Glutamatergic neuron (in vitro differentiated cells): ENCODE data around the gene SCN1B. TPM values are rescaled to one million over a fixed set of nuclear protein-coding genes. Genes with fewer than 3 reads are reported as not detected.
A peak's percentile ranks its signal among the peaks of the same experiment; 100 is the strongest.
"Not testable (repeated sequence)": the region's sequence is repeated elsewhere in the genome, so short reads cannot be mapped to it uniquely, and the experiment has no call there.

Source experiments
- DNase-seq: peaks from one replicate; pipeline ENCODE4 v3.0.0; 2022
- H3K27ac Mint-ChIP-seq: one replicate; pipeline ENCODE4 v1.8.0; 2020; ENCODE audit warnings: mild to moderate bottlenecking, mixed read lengths, inconsistent platforms; ENCODE audit not compliant: unreplicated experiment
- H3K27me3 Mint-ChIP-seq: one replicate; pipeline ENCODE4 v1.8.0; 2020; ENCODE audit warnings: mild to moderate bottlenecking, moderate library complexity, mixed read lengths, inconsistent platforms; ENCODE audit not compliant: unreplicated experiment
- H3K36me3 Mint-ChIP-seq: one replicate; pipeline ENCODE4 v1.8.0; 2020; ENCODE audit warnings: mild to moderate bottlenecking, mixed read lengths, inconsistent platforms; ENCODE audit not compliant: unreplicated experiment
- H3K4me1 Mint-ChIP-seq: one replicate; pipeline ENCODE4 v1.8.0; 2020; ENCODE audit warnings: mild to moderate bottlenecking, low read depth, mixed read lengths, inconsistent platforms; ENCODE audit not compliant: unreplicated experiment
- H3K4me3 Mint-ChIP-seq: one replicate; pipeline ENCODE4 v1.8.0; 2020; ENCODE audit warnings: mild to moderate bottlenecking, mixed read lengths, inconsistent platforms; ENCODE audit not compliant: unreplicated experiment
- H3K9me3 Mint-ChIP-seq: one replicate; pipeline ENCODE4 v1.8.0; 2020; ENCODE audit warnings: mild to moderate bottlenecking, moderate library complexity, mixed read lengths, inconsistent platforms; ENCODE audit not compliant: unreplicated experiment
- total RNA-seq: library from RNA; stranded (reverse); fragmentation: NEBNext Ultra II Directional; extraction: Animal tissue kit (Norgen Biotek cat#: 25700); gene quantifications from one replicate; pipeline ENCODE4 v1.2.1, GENCODE V29; 2021; ENCODE audit not compliant: unreplicated experiment
- TF ChIP-seq, protein P1 (sequence below): fragments of 200-600 bp; sonication (generic); IDR thresholded peaks from one replicate; pipeline ENCODE4 v1.5.0; 2021; ENCODE audit not compliant: partially characterized antibody, unreplicated experiment

SCN1B gene
- total RNA-seq, 1 donor from 2014 or later: 12.0 TPM

DNA sequence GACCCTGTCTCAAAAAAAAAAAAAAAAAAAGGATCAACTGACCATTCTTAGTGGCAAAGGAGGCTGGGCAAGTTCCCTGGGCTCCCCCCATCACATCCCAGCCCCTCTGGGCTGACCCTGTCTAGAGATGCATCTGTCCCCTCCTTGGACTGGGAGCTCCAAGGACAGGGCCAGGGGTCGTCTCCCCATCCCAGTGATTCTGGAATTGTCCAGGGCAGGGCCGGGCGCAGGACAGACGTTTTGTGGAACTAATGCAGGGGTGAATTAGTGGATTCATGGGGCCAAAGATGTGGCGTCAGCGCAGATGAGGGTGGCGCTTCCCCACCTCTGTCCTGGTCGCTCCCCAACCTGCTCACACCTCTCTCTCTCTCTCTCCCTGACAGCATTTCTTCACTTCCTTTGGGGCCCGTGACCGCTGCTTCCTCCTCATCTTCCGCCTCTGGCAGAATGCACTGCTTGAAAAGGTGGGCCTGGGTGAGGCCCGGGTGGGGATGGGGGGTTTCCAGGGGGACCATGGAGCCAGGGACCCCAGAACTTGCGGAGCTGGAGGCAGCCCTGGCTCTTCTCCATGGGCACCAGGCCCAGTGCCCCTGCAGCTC is 19.1 kb upstream of the SCN1B start:
- Mint-ChIP-seq H3K4me3 (no peak overlapping the region), H3K9me3 (peaks cover 6% of the 10 kb centered on the region), H3K4me1 (no peaks in the 10 kb centered on the region), H3K36me3 (no peaks in the 10 kb centered on the region), H3K27me3 (peaks cover 7% of the 10 kb centered on the region), H3K27ac (no peak overlapping the region)
- TF ChIP-seq, protein P1, sequence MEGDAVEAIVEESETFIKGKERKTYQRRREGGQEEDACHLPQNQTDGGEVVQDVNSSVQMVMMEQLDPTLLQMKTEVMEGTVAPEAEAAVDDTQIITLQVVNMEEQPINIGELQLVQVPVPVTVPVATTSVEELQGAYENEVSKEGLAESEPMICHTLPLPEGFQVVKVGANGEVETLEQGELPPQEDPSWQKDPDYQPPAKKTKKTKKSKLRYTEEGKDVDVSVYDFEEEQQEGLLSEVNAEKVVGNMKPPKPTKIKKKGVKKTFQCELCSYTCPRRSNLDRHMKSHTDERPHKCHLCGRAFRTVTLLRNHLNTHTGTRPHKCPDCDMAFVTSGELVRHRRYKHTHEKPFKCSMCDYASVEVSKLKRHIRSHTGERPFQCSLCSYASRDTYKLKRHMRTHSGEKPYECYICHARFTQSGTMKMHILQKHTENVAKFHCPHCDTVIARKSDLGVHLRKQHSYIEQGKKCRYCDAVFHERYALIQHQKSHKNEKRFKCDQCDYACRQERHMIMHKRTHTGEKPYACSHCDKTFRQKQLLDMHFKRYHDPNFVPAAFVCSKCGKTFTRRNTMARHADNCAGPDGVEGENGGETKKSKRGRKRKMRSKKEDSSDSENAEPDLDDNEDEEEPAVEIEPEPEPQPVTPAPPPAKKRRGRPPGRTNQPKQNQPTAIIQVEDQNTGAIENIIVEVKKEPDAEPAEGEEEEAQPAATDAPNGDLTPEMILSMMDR: no peak
- no peak for DNase-seq

DNA sequence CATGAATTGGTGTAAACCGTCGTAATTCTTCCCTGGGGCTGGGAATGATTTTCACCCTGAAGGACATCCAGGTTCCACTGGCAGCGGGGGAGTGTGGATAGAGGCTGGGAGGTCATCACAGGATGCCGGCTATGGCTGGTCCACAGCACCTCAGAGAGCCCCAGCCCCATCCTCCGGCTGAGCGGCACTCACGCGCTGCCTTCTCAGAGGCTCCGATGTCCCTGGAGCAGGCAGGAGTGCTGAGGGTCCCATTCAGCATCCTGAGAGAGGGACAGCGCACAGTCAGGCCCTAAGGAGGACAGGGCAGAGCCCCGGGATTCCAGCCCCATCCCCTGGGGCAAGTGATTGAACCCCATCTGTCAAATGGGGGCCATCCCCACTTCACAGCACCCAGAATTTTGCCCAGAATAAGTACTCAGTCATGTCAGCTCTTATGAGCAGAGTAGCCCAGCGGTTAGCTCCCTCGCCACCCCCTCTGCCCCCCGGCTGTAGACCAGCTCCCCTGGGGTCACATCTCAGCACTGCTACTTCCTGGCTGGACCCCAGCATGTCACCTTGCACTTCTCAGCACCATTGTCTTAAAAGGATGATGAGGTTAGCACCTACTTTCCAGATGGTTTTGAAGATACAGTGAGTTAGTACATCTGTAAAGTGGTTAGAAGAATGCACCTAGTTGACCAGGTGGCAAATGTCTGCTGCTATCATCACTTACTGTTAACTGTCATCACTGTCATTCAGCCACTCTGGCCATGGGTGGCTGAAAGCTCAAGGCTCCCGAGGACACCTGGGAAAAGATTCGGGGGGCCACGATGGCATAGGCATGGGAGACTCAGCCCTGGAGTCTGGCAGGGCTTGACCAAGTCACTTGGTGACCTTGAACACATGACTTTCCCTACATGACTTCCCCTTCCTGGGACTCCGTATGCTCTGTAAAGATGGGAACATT is 18.3 kb upstream of the SCN1B start:
- TF ChIP-seq, protein P1: no peak
- H3K27me3 Mint-ChIP-seq: peaks cover 7% of the 10 kb centered on the region
- no peaks in the 10 kb centered on the region for H3K4me1 Mint-ChIP-seq
- no peak for DNase-seq
- H3K9me3 Mint-ChIP-seq: peaks cover 5% of the 10 kb centered on the region
- no peaks in the 10 kb centered on the region for H3K36me3 Mint-ChIP-seq
- H3K4me3 Mint-ChIP-seq: no peak overlapping the region
- H3K27ac Mint-ChIP-seq: no peak overlapping the region

DNA sequence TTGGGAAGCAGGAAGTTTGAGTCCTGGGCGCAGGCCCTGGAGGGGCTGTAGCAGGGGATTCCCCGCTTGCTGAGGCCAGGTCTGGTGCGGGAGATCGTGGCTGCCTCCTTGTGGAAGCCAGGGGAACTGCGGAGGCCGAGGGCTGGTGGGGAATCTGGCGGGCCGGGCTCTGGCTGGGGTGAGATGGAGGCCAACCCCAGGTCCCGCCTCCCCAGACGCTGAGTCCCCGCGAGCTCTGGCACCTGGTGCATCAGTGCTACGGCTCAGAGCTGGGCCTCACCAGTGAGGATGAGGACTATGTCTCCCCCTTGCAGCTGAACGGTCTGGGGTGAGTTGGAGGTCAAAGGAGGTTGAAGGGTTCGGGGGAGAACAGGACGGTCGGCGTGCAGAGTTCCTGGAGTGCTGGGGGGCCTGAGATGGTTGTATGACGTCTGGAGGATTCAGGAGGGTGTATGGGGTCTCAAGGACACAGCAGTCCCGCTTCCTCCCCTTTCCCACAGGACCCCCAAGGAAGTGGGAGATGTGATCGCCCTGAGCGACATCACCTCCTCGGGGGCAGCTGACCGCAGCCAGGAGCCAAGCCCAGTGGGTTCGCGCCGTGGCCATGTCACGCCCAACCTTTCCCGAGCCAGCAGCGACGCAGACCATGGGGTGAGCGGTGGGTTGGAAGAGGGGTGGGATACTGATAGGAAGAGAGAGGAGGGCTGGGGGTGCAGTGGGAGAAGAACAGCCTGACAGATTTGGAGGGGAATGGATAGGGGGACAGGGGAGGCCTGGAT is 17.0 kb upstream of the SCN1B start:
- Mint-ChIP-seq H3K27ac (no peak overlapping the region), H3K9me3 (peaks cover 6% of the 10 kb centered on the region), H3K27me3 (peaks cover 7% of the 10 kb centered on the region), H3K36me3 (no peaks in the 10 kb centered on the region), H3K4me3 (no peak overlapping the region), H3K4me1 (no peaks in the 10 kb centered on the region)
- TF ChIP-seq, protein P1: peak; percentile 91
- peak; percentile 80 for DNase-seq

DNA sequence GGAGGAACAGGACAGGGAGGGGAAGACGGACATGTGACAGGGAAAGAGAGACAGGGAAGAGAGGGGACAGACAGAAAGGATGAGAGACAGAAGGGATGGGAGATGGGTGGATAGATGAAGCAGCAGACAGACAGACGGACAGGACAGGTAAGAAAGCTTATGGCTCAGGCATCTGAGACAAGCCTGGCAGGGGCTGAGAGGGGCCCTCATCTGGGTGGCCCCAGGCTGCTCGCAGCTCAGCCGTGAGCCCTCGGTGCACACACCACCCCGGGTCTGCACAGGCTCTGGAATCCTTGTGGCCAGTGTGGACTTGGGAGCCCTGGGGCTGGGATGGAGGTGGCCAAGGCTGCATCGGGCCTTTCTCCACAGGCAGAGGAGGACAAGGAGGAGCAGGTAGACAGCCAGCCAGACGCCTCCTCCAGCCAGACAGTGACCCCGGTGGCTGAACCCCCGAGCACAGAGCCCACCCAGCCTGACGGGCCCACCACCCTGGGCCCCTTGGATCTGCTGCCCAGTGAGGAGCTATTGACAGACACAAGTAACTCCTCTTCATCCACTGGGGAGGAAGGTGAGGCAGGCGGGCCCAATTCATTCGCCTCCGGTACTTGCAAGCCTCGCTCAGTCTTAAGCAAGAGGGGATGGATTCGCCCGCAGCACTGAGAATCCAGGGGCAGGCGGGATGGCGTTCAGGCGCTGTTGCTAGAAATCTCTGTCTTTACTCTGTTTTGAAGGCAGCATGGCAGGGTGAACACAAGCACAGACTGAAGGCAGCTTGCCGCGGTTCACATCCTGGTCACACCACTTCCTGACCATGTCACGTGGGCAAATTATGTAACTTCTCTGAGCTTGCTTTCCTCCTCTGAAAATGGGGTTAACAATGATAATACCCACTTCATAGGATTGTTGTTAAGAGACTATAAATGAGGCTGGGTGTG is 16.2 kb upstream of the SCN1B start:
- Mint-ChIP-seq H3K4me3 (no peak overlapping the region), H3K9me3 (peaks cover 9% of the 10 kb centered on the region), H3K27ac (no peak overlapping the region), H3K27me3 (peaks cover 7% of the 10 kb centered on the region), H3K4me1 (no peaks in the 10 kb centered on the region), H3K36me3 (no peaks in the 10 kb centered on the region)
- TF ChIP-seq, protein P1: no peak
- DNase-seq: no peak

DNA sequence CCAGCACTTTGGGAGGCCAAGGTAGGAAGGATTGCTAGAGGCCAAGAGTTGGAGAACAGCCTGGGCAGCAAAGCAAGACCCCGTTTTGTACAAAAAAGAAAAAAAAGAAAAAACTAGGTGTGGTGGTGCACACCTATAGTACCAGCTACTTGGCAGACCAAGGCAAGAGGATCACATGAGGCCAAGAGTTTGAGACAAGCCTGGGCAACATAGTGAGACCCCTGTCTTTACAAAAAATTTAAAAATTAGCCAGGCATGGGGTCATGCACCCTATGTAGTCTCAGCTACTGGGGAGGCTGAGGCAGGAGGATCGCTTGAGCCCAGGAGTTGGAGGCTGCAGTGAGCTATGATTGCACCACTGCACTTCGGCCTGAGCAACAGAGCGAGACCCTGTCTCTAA is 15.5 kb upstream of the SCN1B start:
- H3K36me3 Mint-ChIP-seq, H3K27ac Mint-ChIP-seq: not testable (repeated sequence)

More for the DNA sequence above, 15.5 kb upstream of the SCN1B start:
- H3K4me3 Mint-ChIP-seq, DNase-seq, H3K9me3 Mint-ChIP-seq, H3K27me3 Mint-ChIP-seq, H3K4me1 Mint-ChIP-seq: not testable (repeated sequence)
